K562 (cell line): ENCODE data around the gene LY6G6F. TPM values are rescaled to one million over a fixed set of nuclear protein-coding genes. Genes with fewer than 3 reads are reported as not detected.

Source experiments
- CCAR2 ChIP-seq: fragments of 200-400 bp; formaldehyde crosslinking; IDR thresholded peaks from 2 replicates; pipeline ENCODE4 v1.6.1; 2017; ENCODE audit warnings: mild to moderate bottlenecking, low read depth, low read length
- FOXK1 ChIP-seq: sonication (generic); formaldehyde crosslinking; IDR thresholded peaks from 2 replicates; pipeline ENCODE4 v1.8.0; 2022; ENCODE audit warnings: missing genetic modification reagents, mild to moderate bottlenecking, borderline replicate concordance
- GATA2 ChIP-seq: sonication (generic); formaldehyde crosslinking; IDR thresholded peaks from 2 replicates; pipeline ENCODE4 v1.4.0; 2020; ENCODE audit warnings: mild to moderate bottlenecking, missing genetic modification reagents
- PRMT5 ChIP-seq: sonication (generic); formaldehyde crosslinking; IDR thresholded peaks from 2 replicates; pipeline ENCODE4 v1.5.0; 2020; ENCODE audit warnings: missing genetic modification reagents
- SAFB2 ChIP-seq: fragments of 200-400 bp; formaldehyde crosslinking; IDR thresholded peaks from 2 replicates; pipeline ENCODE4 v1.6.1; 2018; ENCODE audit warnings: borderline replicate concordance, low read length, low read depth, moderate library complexity; ENCODE audit not compliant: severe bottlenecking
- SMARCE1 ChIP-seq: fragments of 450-650 bp; IDR thresholded peaks from 2 replicates; pipeline ENCODE4 v1.7.1; 2016; ENCODE audit warnings: mild to moderate bottlenecking
- THRAP3 ChIP-seq: fragments of 450-650 bp; IDR thresholded peaks from 2 replicates; pipeline ENCODE4 v1.6.1; 2016; ENCODE audit warnings: mild to moderate bottlenecking, inconsistent platforms, borderline replicate concordance
- ZBED1 ChIP-seq: IDR thresholded peaks from 2 replicates; pipeline ENCODE4 v1.6.1; 2014
- ZFP36 ChIP-seq: fragments of 150-350 bp; IDR thresholded peaks from 2 replicates; pipeline ENCODE4 v1.6.1; 2018; ENCODE audit warnings: low read length, low read depth; ENCODE audit not compliant: partially characterized antibody
- ZFPM2 ChIP-seq: fragments of 250-450 bp; sonication (Bioruptor Pico); IDR thresholded peaks from 2 replicates; pipeline ENCODE4 v1.5.1; 2022; ENCODE audit warnings: mild to moderate bottlenecking
- ZNF121 ChIP-seq: sonication (generic); formaldehyde crosslinking; conservative IDR thresholded peaks from 2 replicates; pipeline ENCODE4 v1.8.0; 2022; ENCODE audit warnings: missing genetic modification reagents
- ZNF3 ChIP-seq: fragments of 250-450 bp; sonication (Bioruptor Pico); IDR thresholded peaks from 2 replicates; pipeline ENCODE4 v1.5.0; 2021; ENCODE audit warnings: mild to moderate bottlenecking, moderate library complexity
- ZNF41 ChIP-seq: fragments of 250-450 bp; sonication (Bioruptor Pico); conservative IDR thresholded peaks from 2 replicates; pipeline ENCODE4 v1.4.0; 2020; ENCODE audit warnings: mild to moderate bottlenecking
- polyA plus RNA-seq, 8 experiments: library from polyadenylated mRNA; depleted of rRNA in 4 of 8; stranded (reverse) in 5 of 8; unstranded in 3 of 8; fragments of >200 nt; fragmentation: Nextera tagmentation in 2 of 8; fragmentation: Illumina TruSeq in 1 of 8; extraction: Ambion mirVana in 2 of 8; extraction: Trizol in 1 of 8; gene quantifications; 2 replicates each; pipeline versions ENCODE4 v1.2.1 to v1.2.3, GENCODE V29; 2011 to 2014; ENCODE audit warnings: inconsistent platforms in 1 of 8, missing spikeins in 1 of 8
- total RNA-seq, 7 experiments: library from RNA; depleted of rRNA in 6 of 7; stranded (reverse); fragments of >200 nt in 6 of 7; fragmentation: Illumina TruSeq in 2 of 7; extraction: Trizol in 2 of 7; gene quantifications; 2 replicates each; pipeline versions ENCODE4 v1.2.1 to v1.2.3, GENCODE V29; 2011 to 2021; ENCODE audit warnings: low replicate concordance in 1 of 7
- TF ChIP-seq, protein P1 (sequence below), 2 experiments: fragments of 150-350 bp in 1 of 2; IDR thresholded peaks; 2 replicates each; pipeline ENCODE4 v1.6.1; 2012 to 2016; ENCODE audit warnings: low read depth in 2 of 2, low read length in 2 of 2, mild to moderate bottlenecking in 1 of 2, moderate library complexity in 1 of 2
- TF ChIP-seq, protein P2 (sequence below): fragments of 450-650 bp; formaldehyde crosslinking; conservative IDR thresholded peaks from 2 replicates; pipeline ENCODE4 v1.4.0; 2022; ENCODE audit warnings: mild to moderate bottlenecking, missing genetic modification characterization
- TF ChIP-seq, protein P3 (sequence below), 2 experiments: fragments of 250-450 bp in 1 of 2; fragments of 450-650 bp in 1 of 2; sonication (Bioruptor Pico) in 1 of 2; IDR thresholded peaks; 2 replicates each; pipeline versions ENCODE4 v1.6.1 to v1.8.0; 2016 to 2021; ENCODE audit warnings: mild to moderate bottlenecking in 2 of 2, moderate library complexity in 2 of 2, missing compliant biosample characterization in 1 of 2, missing genetic modification characterization in 1 of 2
- TF ChIP-seq, protein P4 (sequence below): fragments of 450-650 bp; IDR thresholded peaks from 2 replicates; pipeline ENCODE4 v1.6.1; 2017; ENCODE audit warnings: antibody characterized with exemption
- TF ChIP-seq, protein P5 (sequence below): fragments of 450-650 bp; IDR thresholded peaks from 2 replicates; pipeline ENCODE4 v1.7.1; 2018; ENCODE audit warnings: mild to moderate bottlenecking, low read depth; ENCODE audit not compliant: partially characterized antibody

Gene LY6G6F
- total and polyA plus RNA-seq, 9 of the 15 experiments (the other 6 are each of a cell fraction or from before 2014, with no cell fraction given), result 0.14 to 0.50 (median 0.28) TPM; not detected in 2

DNA sequence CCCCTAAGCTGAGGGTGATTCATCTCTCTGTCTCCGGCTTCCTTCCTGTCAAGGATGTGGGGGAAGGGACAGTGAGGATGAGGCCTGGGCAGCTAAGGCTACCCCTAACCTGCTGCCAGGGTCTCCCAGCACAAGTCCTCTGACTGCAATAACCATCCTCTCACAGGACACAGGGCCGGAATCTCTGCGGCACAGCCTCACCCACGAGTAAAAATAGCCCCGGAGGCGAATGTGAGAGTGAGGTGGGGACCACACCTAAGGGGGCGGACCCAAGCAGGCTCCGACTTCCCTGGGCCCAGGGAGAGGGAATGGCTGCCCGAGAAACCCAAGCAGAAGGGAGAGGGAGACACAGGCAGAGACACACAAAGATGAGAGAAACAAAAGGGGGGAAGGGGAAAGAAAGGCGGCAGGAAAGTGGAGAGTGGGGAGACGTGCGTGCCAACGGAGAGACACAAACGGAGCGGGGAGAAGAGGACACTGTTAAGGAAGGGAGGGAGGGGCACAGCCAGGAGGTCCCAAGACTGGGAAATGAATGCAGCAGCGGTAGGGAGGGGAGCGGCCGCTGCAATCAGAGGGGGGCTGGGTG lies 28.2 kb downstream of the LY6G6F start (continued):
- TF ChIP-seq, protein P1, sequence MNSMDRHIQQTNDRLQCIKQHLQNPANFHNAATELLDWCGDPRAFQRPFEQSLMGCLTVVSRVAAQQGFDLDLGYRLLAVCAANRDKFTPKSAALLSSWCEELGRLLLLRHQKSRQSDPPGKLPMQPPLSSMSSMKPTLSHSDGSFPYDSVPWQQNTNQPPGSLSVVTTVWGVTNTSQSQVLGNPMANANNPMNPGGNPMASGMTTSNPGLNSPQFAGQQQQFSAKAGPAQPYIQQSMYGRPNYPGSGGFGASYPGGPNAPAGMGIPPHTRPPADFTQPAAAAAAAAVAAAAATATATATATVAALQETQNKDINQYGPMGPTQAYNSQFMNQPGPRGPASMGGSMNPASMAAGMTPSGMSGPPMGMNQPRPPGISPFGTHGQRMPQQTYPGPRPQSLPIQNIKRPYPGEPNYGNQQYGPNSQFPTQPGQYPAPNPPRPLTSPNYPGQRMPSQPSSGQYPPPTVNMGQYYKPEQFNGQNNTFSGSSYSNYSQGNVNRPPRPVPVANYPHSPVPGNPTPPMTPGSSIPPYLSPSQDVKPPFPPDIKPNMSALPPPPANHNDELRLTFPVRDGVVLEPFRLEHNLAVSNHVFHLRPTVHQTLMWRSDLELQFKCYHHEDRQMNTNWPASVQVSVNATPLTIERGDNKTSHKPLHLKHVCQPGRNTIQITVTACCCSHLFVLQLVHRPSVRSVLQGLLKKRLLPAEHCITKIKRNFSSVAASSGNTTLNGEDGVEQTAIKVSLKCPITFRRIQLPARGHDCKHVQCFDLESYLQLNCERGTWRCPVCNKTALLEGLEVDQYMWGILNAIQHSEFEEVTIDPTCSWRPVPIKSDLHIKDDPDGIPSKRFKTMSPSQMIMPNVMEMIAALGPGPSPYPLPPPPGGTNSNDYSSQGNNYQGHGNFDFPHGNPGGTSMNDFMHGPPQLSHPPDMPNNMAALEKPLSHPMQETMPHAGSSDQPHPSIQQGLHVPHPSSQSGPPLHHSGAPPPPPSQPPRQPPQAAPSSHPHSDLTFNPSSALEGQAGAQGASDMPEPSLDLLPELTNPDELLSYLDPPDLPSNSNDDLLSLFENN (IDR thresholded peaks at IDR 0.05; ENCODE audit: low read depth in 2 of 2, low read length in 2 of 2), result peak in 1 of 2 experiments; percentile 81; a peak in 2 of 4 replicates
- TF ChIP-seq CCAR2 (0 out of 2 replicates have a peak, but pooled peaks have one; percentile 18), ZBED1 (no peak), GATA2 (CRISPR knock-in tag) (no peak), ZFP36 (no peak), THRAP3 (no peak), ZNF41 (CRISPR knock-in tag) (no peak), ZNF121 (CRISPR knock-in tag) (no peak), PRMT5 (CRISPR knock-in tag) (no peak), FOXK1 (CRISPR knock-in tag) (no peak), SAFB2 (no peak), SMARCE1 (no peak), ZFPM2 (CRISPR knock-in tag) (no peak), ZNF3 (CRISPR knock-in tag) (no peak)
- TF ChIP-seq, protein P2, sequence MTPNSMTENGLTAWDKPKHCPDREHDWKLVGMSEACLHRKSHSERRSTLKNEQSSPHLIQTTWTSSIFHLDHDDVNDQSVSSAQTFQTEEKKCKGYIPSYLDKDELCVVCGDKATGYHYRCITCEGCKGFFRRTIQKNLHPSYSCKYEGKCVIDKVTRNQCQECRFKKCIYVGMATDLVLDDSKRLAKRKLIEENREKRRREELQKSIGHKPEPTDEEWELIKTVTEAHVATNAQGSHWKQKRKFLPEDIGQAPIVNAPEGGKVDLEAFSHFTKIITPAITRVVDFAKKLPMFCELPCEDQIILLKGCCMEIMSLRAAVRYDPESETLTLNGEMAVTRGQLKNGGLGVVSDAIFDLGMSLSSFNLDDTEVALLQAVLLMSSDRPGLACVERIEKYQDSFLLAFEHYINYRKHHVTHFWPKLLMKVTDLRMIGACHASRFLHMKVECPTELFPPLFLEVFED, result peak; percentile 99
- TF ChIP-seq, protein P3, sequence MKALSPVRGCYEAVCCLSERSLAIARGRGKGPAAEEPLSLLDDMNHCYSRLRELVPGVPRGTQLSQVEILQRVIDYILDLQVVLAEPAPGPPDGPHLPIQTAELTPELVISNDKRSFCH (CRISPR knock-in tag; IDR thresholded peaks at IDR 0.05), result no peak
- TF ChIP-seq, protein P3 (tag; IDR thresholded peaks at IDR 0.05), result peak; percentile 67
- TF ChIP-seq, protein P4, sequence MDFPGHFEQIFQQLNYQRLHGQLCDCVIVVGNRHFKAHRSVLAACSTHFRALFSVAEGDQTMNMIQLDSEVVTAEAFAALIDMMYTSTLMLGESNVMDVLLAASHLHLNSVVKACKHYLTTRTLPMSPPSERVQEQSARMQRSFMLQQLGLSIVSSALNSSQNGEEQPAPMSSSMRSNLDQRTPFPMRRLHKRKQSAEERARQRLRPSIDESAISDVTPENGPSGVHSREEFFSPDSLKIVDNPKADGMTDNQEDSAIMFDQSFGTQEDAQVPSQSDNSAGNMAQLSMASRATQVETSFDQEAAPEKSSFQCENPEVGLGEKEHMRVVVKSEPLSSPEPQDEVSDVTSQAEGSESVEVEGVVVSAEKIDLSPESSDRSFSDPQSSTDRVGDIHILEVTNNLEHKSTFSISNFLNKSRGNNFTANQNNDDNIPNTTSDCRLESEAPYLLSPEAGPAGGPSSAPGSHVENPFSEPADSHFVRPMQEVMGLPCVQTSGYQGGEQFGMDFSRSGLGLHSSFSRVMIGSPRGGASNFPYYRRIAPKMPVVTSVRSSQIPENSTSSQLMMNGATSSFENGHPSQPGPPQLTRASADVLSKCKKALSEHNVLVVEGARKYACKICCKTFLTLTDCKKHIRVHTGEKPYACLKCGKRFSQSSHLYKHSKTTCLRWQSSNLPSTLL, result no peak
- TF ChIP-seq, protein P5, sequence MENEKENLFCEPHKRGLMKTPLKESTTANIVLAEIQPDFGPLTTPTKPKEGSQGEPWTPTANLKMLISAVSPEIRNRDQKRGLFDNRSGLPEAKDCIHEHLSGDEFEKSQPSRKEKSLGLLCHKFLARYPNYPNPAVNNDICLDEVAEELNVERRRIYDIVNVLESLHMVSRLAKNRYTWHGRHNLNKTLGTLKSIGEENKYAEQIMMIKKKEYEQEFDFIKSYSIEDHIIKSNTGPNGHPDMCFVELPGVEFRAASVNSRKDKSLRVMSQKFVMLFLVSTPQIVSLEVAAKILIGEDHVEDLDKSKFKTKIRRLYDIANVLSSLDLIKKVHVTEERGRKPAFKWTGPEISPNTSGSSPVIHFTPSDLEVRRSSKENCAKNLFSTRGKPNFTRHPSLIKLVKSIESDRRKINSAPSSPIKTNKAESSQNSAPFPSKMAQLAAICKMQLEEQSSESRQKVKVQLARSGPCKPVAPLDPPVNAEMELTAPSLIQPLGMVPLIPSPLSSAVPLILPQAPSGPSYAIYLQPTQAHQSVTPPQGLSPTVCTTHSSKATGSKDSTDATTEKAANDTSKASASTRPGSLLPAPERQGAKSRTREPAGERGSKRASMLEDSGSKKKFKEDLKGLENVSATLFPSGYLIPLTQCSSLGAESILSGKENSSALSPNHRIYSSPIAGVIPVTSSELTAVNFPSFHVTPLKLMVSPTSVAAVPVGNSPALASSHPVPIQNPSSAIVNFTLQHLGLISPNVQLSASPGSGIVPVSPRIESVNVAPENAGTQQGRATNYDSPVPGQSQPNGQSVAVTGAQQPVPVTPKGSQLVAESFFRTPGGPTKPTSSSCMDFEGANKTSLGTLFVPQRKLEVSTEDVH, result no peak
